Activated naive CD4-positive, alpha-beta T cell treated with anti-CD3 and anti-CD28 coated beads, Interleukin-2, amount 50 U/mL, for 72 hours (primary cell): ENCODE data around the gene PSPC1. TPM values are rescaled to one million over a fixed set of nuclear protein-coding genes. Genes with fewer than 3 reads are reported as not detected.
"Not testable (repeated sequence)": the region's sequence is repeated elsewhere in the genome, so short reads cannot be mapped to it uniquely, and the experiment has no call there.

Experiments used
- ATAC-seq, 2 donors: fragments of 150-1000 bp; cut with Tn5 transposase; 2 replicates each; pipeline ENCODE4 v1.10.0; 2021; ENCODE audit warnings: mild to moderate bottlenecking in 2 of 2, moderate library complexity in 2 of 2
- DNase-seq, 2 donors: peaks; one replicate each; pipeline ENCODE4 v3.0.0; 2021 to 2022; ENCODE audit warnings: low spot score in 2 of 2
- H3K27ac Mint-ChIP-seq, 2 donors: one replicate each; pipeline ENCODE4 v1.8.0; 2022; ENCODE audit warnings: mild to moderate bottlenecking in 2 of 2, mixed read lengths in 2 of 2
- H3K36me3 Mint-ChIP-seq, 2 donors: one replicate each; pipeline ENCODE4 v1.8.0; 2022; ENCODE audit warnings: mixed read lengths in 2 of 2
- H3K9me3 Mint-ChIP-seq, 2 donors: one replicate each; pipeline ENCODE4 v1.8.0; 2022; ENCODE audit warnings: mixed read lengths in 2 of 2
- total RNA-seq, 2 donors: library from RNA; stranded (reverse); gene quantifications; one replicate each; pipeline ENCODE4 v1.2.3, GENCODE V29; 2022

PSPC1 gene
- total RNA-seq, 2 donors from 2014 or later: 66.3 to 71.1 TPM

DNA sequence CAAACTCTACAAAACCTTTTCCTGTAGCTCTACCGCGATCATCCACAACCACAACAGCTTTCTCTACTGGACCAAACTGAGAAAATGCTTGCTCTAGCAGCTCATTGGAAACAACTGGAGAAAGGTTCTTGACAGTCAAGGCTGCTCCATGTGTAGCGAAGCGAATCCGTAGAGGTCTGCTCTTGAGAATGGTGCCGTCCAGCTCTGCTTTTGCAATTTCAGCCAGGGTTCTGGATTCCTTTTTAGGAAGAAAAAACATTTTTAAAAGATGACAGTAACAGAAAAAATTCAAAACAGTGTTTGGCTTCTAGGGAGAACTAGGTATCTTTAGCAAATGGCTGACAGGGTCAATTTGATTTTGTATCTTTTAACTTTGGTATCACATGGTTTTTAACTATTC lies 10.4 kb downstream of the PSPC1 start:
- peaks cover 0 to 12% of the 10 kb centered on the region in 2 donors for H3K36me3 Mint-ChIP-seq
- ATAC-seq: no peak
- H3K27ac Mint-ChIP-seq: peak overlapping the region in 1 of 2 donors; percentile 6
- H3K9me3 Mint-ChIP-seq: no peaks in the 10 kb centered on the region
- DNase-seq: no peak

DNA sequence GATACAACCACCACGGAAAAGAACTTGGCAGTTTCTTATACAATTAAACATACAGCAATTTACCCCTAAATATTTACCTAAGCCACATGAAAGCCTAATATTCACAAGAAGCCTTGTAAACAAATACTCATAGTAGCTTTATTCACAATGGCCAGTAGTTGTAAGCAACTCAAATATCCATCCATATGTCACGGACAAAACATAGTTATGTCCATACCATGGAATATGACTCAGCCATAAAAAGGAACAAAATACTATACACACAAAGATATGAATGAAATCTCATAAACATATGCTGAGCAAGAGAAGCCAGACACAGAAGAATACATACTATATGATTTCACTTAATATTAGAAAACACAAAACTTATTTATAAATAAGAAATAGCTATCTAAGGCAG lies 12.9 kb downstream of the PSPC1 start:
- peaks cover 0 to 11% of the 10 kb centered on the region in 2 donors for H3K36me3 Mint-ChIP-seq
- H3K27ac Mint-ChIP-seq: no peak overlapping the region
- ATAC-seq (no peak), DNase-seq (no peak)
- no peaks in the 10 kb centered on the region for H3K9me3 Mint-ChIP-seq

DNA sequence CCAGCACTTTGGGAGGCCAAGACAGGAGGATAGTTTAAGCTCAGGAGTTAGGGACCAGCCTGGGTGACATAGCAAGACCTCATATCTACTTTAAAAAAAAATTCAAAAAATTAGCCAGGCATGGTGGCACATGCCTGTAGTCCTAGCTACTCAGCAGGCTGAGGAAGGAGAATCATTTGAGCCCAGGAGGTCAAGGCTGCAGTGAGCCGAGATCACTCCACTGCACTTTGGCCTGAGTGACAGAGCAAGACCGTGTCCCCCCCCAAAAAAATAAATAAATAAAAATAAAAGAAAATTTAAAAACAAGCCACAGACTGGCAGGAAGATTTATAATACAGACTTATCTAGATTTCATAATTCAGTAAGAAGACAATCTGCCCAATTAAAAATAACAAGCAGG lies 14.8 kb downstream of the PSPC1 start:
- no peak for ATAC-seq
- Mint-ChIP-seq H3K27ac (no peak overlapping the region), H3K9me3 (no peaks in the 10 kb centered on the region), H3K36me3 (peaks cover 0 to 17% of the 10 kb centered on the region in 2 donors)
- no peak for DNase-seq

DNA sequence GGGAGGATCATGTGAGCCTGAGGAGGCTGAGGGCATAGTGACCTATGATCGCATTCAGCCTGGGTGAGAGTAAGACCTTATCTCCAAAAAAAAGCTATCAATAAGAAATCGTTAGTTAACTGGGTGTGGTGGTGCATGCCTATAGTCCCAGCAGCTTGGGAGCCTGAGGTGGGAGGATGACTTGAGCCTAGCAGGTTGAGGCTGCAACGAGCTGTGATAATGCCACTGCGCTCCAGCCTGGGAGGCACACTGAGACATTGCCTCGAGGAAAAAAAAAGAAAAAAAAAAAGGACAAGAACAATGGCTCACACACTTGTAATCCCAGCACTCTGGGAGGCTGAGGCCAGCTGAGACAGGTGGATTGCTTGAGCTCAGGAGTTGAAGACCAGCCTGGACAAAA lies 16.2 kb downstream of the PSPC1 start:
- ATAC-seq: peak in 1 of 2 donors; percentile 20

DNA sequence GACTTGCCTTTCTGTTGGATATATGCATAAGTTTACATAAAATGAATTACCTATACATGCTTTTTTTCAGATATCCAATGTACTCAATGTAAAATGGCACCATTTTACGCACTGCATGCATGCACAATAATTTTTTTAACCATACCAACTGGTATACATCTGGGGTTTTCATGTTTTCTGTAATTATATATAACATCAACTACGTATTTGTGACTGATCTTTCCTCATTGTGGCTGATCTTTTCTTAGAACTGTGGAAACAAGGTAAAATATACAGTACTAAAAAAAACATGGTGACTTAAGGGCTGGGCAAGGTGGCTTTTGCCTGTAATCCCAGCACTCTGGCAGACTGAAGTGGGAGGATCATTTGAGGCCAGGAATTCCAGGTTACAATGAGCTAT lies 18.5 kb downstream of the PSPC1 start:
- DNase-seq: no peak
- no peak for ATAC-seq
- Mint-ChIP-seq H3K9me3 (no peaks in the 10 kb centered on the region), H3K27ac (no peak overlapping the region), H3K36me3 (peaks cover 0 to 29% of the 10 kb centered on the region in 2 donors)

More for the DNA sequence above, 16.2 kb downstream of the PSPC1 start:
- peaks cover 0 to 17% of the 10 kb centered on the region in 2 donors for H3K36me3 Mint-ChIP-seq
- no peak overlapping the region for H3K27ac Mint-ChIP-seq
- DNase-seq: no peak
- no peaks in the 10 kb centered on the region for H3K9me3 Mint-ChIP-seq

DNA sequence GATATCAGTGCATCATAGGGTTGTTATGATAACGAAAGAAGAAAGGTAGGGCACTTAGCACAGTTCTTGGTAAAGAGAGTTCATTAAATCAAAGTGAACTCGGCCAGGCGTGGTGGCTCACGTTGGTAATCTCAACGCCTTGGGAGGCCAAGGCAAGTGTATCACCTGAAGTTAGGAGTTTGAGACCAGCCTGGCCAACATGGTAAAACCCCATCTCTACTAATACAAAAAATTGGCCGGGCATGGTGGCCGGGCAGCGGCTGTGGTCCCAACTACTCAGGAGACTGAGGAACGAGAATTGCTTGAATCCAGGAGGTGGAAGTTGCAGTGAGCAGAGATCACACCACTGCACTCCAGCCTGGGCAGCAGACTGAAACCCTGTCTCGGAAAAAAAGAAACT lies 19.1 kb downstream of the PSPC1 start:
- Mint-ChIP-seq H3K9me3 (no peaks in the 10 kb centered on the region), H3K27ac (no peak overlapping the region), H3K36me3 (peaks cover 0 to 35% of the 10 kb centered on the region in 2 donors)
- no peak for DNase-seq
- no peak for ATAC-seq

DNA sequence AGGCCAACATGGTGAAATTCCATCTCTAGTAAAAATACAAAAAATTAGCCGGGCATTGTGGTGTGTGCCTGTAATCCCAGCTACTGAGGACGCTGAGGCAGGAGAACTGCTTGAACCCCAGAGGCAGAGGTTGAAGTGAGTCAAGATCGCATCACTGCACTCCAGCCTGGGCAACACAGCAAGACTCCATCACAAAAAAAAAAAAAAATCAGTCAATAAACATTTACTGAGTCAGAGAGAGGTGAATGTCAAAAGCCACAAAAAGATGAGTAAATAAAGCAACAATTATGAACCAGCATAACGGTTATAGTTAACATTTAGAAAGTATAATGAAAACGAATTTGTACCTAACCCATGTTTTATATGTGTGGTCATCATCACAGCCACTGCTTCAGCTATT lies 23.1 kb downstream of the PSPC1 start:
- Mint-ChIP-seq H3K36me3 (peaks cover 5 to 48% of the 10 kb centered on the region in 2 donors), H3K9me3 (no peaks in the 10 kb centered on the region), H3K27ac (no peak overlapping the region)
- ATAC-seq (no peak), DNase-seq (no peak)

DNA sequence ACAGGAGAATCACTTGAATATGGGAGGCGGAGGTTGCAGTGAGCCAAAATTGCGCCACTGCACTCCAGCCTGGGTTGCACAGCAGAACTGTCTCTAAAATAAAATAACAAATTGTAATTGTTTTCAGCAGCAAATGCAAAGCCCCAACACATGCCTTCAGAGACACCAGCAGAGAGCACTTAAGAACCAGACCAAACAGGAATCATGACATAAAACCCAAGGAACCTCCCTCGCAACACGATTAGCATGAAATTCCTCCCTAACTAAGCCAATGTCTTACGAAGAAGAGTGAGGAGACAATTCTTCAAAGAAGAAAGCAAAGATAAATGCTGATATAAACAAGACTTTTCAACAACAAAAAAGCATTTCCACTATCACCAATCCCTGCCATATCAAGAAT lies 40.1 kb downstream of the PSPC1 start:
- H3K27ac Mint-ChIP-seq: no peak overlapping the region
- no peak for DNase-seq
- H3K36me3 Mint-ChIP-seq: peaks cover 6 to 22% of the 10 kb centered on the region in 2 donors
- no peak for ATAC-seq
- H3K9me3 Mint-ChIP-seq: no peaks in the 10 kb centered on the region

DNA sequence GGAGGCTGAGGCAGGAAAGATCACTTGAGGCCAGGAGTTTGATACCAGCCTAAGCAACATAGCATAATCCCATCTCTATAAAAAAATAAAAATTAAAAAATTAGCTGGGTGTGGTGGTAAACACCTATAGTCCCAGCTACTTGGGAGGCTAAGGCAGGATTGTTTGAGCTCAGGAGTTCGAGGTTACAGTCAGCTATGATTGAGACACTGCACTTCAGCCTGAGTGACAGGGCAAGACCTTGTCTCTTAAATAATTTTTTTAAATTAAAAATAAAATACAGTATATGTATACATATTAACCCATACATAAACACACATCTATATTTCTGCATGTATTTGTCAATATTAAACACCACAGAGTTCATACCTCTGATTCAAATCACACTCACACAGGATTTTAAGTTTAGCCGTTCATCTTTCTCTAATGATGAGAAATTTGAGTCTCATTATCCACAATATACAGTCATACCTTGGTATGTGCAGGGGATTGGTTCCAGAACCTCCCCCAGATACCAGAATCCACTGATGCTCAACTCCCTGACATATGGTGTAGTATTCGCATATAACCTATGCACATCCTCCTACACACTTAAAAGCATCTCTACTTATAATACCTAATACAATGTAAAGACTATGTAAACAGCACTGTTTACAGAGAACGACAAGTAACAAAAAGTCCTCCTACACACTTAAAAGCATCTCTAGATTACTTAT lies 44.7 kb downstream of the PSPC1 start:
- Mint-ChIP-seq H3K36me3 (peaks cover 15 to 22% of the 10 kb centered on the region in 2 donors), H3K9me3 (no peaks in the 10 kb centered on the region), H3K27ac (no peak overlapping the region)
- no peak for DNase-seq
- no peak for ATAC-seq

DNA sequence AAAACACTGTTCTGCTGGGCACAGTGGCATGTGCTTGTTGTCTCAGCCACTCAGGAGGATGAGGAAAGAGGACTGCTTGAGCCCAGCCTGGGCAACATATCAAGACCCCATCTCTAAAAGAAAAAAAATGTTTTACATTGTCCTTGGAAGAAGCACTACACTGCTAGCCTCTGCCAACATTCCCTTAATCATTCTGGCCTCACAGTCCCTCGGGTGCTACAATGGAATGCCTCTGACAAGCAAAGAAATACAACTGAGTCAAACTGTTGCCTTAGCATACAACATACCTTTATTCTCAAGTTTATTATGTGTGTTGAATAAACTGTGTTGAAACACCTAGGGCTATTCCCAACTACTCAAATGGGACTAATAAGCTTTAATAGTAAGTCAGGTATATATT lies 56.1 kb downstream of the PSPC1 start:
- Mint-ChIP-seq H3K27ac (peak overlapping the region in 1 of 2 donors; percentile 44), H3K9me3 (no peaks in the 10 kb centered on the region), H3K36me3 (peaks cover 20 to 36% of the 10 kb centered on the region in 2 donors)
- ATAC-seq (no peak), DNase-seq (no peak)

DNA sequence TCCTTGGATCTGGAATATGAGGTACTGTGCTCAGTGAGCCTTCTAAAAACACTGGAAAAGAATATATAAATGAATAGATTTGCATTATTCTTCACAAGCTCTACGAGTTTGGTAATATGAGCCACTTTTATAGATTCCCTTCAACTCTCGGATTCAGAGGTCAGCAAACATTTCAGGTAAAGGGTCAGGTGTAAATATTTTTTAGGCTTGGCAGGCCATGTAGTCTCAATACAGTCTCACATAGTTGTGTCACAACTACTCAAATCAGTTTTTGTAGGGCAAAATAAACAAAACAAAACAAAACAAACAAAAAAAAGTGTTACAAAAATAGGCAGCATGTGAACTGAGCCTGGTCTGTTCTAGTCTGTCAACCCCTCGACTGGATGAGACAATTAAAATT lies 57.4 kb downstream of the PSPC1 start:
- H3K36me3 Mint-ChIP-seq: peaks cover 20 to 34% of the 10 kb centered on the region in 2 donors
- DNase-seq (no peak), ATAC-seq (no peak)
- H3K9me3 Mint-ChIP-seq: no peaks in the 10 kb centered on the region
- H3K27ac Mint-ChIP-seq: no peak overlapping the region

DNA sequence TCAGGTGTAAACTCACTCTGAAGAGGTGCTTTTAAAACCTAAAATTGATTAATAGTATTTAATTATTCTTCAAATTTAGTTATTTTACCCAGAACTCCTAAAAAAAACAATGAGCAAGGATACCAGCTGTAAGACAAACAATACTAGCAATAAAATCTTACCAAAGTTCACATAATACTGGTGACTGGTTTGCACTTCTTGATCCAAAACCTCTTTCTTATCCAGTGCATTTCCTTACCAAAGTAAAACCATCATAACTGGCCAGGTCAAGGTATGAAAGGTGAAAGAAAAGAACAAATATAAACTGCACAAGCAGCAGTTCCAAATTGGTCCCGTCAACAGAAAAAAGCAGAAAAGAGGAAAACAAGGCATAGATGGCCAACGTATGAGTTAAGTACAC lies 62.7 kb downstream of the PSPC1 start:
- Mint-ChIP-seq H3K36me3 (peaks cover 0 to 13% of the 10 kb centered on the region in 2 donors), H3K27ac (peak overlapping the region in 1 of 2 donors; percentile 2), H3K9me3 (no peaks in the 10 kb centered on the region)
- ATAC-seq (no peak), DNase-seq (no peak)

DNA sequence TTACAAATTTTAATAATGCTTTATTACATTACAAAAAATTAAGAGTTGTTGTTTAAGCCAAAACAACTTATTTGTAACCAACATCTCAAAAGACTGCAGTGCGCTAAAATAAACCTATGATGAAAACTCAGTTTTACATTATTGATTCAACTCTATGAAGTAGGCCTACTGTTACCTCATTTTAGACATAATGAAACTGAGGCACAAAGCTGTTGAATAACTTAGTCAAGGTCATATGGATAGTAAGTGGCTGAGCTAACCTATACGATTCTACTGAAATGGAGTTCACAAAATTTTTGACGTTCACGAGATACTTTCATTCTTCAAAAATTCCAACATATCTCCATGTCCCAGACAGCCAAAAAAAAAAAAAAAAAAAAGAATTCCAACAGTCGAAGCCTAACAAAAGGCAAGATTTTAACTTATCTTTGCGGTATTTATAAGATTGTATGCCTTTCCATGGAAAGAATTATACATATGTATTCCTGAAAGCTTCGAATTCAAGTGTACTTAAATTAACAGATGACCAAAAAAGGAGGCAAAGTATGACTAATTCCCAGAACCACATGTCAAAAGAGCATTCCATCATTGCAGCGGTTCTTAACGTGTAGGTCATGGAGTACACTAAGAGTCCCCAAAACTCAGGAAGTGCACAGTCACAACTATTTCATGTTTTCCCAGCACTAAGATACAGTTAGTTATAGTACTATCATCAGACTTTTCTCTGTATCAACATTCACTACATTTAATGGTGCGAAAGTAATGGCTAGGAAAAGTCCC lies 69.4 kb downstream of the PSPC1 start:
- peak; percentile 91 to 100 for ATAC-seq

DNA sequence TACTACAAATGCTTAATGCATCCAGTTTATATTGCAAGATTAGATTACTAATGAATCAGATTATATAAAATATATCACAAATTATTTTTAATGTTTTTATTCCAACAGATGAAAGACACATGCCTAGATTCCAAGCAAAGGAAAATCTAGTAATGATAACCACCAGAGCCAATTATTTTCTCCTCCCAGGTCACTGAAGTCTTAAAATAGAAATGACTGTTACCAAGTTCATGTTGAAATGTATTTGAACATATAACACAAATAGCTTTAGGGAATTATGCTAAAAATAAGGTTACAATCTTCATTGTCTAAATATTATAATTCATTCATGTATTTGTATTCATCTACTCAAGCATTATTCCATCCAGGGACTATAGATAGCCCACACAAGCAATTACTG lies 73.0 kb downstream of the PSPC1 start:
- peaks cover 0 to 12% of the 10 kb centered on the region in 2 donors for H3K36me3 Mint-ChIP-seq
- H3K9me3 Mint-ChIP-seq, DNase-seq, ATAC-seq, H3K27ac Mint-ChIP-seq: not testable (repeated sequence)

More for the DNA sequence above, 69.4 kb downstream of the PSPC1 start:
- Mint-ChIP-seq H3K36me3 (peaks cover 0 to 14% of the 10 kb centered on the region in 2 donors), H3K27ac (no peak overlapping the region), H3K9me3 (no peaks in the 10 kb centered on the region)
- no peak for DNase-seq

DNA sequence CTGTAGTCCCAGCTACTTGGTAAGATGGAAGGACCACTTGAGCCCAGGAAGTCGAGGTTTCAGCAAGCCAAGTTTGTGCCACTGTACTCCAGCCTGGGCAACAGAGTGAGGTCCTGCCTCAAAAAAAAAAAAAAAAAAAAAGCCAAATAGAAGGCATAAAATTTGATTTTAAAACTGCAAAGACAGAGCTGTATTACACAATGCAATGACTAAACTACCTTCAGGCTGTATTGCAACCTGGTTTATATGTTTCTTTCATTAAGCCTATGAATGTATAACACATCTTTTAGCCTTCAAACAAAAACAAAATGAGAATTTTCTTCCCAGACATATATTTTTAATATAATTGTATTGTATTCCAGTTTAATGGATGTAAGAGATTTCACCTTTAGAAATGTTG lies 73.7 kb downstream of the PSPC1 start:
- H3K36me3 Mint-ChIP-seq, ATAC-seq: not testable (repeated sequence)

DNA sequence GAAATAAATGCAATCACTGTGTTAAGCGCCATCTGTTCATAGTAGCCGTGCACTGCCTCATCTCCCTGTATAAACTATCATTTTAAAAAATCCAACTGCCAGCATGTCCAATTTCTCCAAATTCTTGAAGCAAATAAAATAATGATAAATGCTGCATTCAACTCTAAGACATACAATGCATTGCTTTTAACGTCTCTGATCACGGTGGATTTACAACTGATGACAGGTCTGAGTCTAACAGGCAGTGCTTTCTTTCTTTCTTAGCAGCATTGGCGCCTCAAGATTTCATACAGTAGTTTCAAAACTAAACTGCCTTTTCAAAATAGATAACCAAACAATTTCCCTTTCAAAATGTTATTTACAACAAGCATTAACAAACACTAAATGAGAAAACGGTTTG lies 78.5 kb downstream of the PSPC1 start:
- H3K36me3 Mint-ChIP-seq, H3K27ac Mint-ChIP-seq, ATAC-seq, H3K9me3 Mint-ChIP-seq, DNase-seq: not testable (repeated sequence)

More for the DNA sequence above, 73.7 kb downstream of the PSPC1 start:
- not testable (repeated sequence) for H3K27ac Mint-ChIP-seq, H3K9me3 Mint-ChIP-seq, DNase-seq

DNA sequence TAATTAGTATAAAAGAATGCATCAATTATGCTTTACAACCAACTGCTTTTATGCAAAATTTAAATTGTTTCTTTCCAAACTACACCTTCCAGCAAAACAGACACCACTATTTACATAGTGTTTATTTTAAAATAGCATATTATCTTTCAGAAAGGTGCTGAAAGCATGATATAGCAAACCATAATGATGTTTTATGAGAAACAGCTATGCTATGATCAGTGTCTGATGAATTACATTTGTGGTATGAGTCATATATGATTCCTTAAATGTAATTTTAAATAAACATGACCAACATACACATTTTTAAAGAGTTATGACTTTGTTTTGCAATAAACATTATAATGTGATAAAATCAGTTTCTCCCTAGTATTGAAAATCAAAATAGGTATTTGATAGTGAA lies 81.1 kb downstream of the PSPC1 start:
- DNase-seq, H3K9me3 Mint-ChIP-seq, H3K27ac Mint-ChIP-seq, ATAC-seq, H3K36me3 Mint-ChIP-seq: not testable (repeated sequence)
